HG03565 (cell line): ENCODE data around the gene EFNA2.
A peak's percentile ranks its signal among the peaks of the same experiment; 100 is the strongest.

Experiments used
- ATAC-seq: cut with Tn5 transposase; IDR thresholded peaks from one replicate; pipeline ENCODE4 v1.9.1; 2021; ENCODE audit warnings: mild to moderate bottlenecking, moderate library complexity; ENCODE audit not compliant: unreplicated experiment

Gene EFNA2

DNA sequence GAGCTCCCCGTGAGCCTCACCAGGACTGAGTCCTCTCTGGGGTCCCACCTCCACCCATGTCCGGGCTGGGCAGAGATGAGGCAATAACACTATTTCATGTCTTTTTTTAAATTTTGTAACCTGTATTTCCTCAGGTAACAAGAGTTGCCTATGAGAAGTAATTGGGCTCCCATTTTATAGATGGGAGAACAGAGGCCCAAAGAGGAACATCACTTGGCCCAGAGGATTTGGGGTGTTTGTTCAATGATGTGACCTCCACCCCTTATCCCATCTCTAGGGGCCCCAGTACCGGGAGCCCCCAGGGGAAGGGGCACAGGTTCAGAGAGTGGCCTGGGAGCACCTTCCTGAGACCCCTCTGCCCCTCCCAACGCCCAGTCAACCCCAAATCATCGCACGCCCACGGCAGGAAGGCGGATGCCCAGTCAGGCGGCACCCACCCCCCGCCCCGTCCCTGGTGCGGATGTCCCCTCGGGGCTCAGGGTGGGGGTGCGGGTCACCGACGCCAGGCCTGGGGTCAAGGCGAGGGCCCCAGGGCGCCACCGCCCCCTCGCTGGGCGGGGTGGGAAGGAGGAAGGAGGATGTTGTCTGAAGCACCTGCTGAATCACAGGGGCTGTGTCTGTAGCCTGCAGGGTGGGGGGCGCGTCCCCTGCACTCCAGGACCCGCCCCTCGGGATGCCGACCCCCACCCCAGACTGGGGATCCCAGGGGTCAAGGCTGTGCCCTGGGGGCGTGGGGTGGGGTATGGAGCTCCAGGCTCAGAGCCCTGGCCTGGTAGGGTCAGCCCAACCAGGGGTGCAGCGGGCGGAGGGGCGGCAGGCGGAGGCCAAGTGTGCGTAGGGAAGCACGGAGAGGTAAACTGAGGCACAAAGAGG lies 25.6 kb upstream of the EFNA2 start:
- peak; percentile 7 for ATAC-seq

DNA sequence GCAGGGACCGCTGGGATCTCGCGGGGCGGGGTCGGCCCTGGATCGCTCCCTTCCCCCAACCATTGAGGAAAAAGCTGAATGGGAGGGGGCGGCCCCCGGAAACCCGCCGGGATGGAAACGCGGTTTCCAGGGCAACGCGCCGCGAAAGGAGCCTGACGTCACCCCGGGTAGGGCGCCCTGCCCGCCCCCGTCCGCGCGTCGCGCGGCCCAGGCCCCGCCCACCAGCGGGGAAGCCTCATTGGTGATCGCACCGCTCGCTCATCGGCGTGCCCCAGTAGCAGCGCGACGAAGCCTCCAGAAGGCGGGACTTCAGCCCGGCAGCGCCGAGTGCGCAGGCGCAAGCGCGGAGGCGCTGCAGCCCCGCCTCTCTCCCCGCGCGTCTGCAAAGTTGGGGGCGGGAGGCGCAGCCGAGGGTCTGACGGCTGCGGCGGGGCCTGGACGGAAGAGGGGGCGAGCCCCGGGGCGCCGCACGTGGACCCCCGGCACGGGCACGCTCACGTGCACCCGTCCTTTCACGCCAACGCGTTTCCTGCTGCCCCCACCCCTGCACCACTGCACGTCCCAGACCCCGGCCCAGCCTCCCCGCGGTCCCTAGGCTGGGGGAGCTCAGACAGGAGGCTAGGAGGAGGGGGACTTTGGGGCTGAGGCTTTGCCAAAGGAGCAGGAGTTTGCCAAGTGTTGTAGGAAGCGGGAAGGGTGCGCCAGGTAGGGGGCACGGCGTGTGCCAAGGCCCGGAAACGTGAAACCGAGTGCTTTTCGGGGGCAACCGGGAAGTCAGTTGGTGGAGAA lies 24.7 kb upstream of the EFNA2 start:
- ATAC-seq: peak; percentile 42

DNA sequence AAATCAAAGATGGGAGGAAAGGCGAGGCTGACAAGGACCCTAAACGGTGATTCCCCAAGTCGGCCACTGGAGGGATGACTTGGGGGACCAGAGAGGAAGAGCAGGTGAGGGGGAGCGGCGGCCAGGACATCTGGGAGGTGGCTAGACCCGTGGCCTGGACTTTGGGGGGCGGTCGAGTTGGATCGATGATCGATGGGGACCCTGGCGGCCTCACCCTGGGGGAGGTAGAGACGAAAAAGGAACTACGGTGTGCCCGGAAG lies 24.2 kb upstream of the EFNA2 start:
- ATAC-seq: no peak

DNA sequence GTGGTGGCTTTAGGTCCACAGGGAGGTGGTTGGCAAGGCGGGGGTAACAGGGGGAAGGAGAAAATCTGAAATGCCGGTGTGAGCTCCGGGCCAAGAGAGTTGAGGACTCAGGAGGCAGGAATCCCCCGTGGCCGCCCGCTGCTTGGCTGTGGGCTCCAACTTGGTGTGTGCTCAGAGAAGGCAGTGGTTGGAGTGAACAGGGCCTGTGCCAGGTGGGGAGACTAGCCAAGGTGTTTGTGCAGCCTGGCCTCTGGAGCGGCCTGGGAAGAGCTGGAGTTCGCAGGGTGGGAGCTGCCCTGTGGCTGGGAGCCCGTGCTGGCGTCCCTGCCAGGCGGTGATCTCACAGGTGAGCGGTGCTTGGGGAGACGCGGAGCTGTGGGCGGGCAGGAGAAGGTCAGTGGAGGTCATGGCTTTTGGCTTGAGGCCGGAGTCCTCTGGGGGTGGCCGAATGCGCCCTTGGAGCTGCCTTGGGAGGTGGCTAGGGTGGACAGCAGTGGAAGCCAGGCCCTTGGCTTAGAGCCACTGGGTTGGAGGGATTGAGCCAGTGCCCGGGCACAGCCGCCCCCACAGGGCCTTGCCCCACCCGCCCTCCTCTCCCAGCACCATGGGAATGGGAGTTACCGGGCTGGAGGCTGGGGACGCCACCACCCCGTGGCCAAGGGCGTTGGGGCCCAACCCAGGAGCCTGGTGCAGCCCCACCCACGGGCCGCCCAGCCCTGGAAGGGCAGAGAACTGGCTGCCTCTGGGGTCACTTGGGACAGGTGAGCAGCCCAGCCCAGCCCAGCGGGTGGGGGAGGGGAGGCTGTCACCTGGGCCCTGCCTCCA lies 23.7 kb upstream of the EFNA2 start:
- ATAC-seq: no peak

DNA sequence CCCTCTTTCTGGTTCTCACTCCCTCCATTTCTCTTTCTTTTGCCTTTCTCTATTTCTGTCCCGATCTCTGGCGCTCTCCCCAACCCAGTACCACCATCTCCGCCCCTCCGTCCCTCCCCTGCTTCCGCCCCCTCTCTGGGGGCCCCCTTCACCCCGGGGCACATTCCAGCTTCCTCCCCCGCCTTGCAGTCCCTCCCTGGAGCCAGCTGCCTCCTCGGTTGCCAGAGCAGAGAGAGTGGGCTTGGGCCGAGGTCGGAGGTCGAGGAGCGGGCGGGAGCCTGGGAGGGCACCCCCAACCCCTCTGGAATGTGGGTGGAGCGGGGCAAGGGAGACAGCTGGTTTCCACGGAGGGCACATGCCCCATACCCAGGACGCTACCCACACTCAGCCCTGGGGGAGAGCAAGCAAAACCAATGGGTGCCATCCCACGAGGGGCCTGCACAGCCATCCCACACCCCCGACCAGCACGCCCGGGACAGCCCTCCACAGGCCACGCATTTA lies 23.0 kb upstream of the EFNA2 start:
- no peak for ATAC-seq

DNA sequence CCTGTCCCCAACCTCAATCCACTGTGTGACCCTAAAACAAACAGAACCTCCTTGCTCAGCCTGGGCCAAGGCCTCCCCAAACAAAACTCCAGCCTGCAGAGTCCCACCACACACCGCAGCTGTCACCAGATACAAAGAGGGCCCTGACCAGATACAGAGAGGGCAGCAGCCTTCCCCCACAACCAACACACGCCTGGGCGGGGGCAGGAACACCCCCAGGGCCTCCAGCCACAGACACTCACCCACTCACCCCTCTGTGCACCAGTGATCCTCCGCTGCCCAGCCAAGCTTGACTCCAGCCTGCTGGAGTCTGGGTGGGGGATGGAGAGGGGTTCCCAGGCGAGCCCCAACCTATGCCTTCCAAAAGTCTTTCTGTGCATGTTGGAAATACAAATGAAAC lies 22.5 kb upstream of the EFNA2 start:
- ATAC-seq: no peak

DNA sequence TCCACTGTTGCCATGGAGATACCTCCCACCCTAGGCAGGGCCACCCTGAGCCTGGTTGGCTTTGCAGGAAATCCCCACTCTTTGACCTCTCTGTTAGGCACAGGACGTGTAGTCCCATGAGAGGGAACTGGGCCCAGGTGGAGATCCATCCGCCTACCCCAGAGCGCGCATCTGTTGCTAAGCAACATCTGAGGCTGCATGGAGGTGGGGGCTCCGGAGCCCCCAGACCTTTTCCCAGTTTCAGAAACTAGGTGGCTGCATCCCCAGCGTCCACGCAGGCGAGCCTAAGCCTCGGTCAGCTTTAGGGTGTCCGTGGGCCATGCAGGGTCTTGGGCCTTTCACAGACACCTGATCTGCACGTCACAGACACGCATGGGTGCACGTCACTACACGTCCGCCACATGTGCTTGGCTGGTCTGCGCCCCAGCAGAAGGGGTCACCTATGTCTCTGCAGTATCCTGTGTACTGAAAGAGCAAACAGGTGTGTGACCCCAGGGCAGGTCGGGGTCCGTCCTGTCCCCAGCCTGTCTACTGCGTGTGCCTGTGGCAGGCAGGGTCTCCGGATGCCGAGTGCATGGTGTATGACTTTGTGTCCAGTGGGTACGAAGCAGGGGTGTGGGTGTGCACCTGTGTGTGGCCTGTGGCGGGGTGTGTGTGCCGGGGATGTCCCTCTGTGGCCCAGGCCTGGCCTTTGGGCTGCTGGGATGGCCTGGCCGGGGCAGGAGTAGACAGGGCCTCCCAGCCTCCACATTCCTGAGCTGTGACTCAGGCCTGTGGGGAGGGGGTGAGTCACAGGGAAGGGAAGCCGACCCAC lies 20.7 kb upstream of the EFNA2 start:
- no peak for ATAC-seq

DNA sequence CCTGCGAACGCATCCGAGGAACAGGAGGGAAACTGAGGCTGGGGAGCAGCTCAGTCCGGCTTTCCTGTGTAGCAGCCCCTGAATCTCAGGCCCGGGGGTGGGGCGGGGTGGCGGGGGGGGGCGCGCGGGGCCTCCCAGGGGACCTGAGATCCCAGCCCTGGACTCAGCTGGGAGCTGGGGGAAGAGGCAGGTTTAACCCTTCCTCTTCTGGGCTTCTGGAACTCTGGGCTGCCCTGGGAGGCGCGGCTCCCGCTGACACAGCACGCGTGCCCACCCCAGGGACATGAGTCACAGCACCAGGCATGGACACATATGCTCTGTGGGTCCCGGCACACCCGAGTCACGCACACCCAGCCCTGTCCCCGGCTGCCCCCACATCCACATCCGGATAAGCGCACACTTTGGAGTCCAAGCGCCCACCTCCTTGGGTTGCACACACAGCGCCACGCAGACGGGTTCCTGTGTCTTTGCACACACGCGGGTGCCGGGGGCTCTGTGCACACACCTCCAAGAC lies 20.0 kb upstream of the EFNA2 start:
- ATAC-seq: no peak

DNA sequence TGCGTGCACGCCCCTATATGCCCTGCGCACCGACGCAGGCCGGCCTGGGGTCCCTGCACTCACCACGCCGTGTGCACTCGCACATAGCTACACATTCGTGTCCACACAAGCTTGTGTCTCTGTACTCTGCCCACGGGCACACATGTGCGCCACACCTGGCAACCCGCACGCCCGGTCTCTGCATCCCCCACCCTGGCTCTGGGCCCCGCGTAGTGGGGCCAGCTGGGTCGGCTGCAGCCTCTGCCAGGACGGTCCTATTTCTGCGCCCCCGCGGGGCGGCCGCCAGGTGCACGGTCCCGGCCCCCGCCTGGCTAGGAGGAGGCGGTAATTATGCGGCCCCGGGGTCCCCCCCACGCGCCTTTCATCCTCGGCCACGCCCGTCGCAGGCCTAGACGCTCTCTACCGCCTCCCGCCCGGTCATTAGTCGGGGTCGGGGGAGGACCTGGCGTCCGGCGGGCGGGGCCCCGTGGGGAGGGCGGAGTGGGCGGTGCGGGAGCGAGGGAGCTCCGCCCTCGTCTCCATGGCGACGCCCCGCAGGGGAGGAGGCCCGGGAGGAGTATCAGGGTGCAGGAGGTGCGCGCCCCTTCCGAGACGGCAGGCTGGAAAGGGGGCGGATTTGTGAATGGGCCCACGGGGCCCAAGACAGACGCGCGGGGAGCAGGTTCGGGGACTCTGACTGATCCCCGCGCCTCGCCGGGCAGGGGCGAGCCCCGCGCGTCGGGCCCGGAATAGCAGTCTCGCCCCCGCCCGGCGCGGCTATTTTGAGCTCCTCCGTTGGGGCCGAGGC lies 19.4 kb upstream of the EFNA2 start:
- peak; percentile 26 for ATAC-seq

DNA sequence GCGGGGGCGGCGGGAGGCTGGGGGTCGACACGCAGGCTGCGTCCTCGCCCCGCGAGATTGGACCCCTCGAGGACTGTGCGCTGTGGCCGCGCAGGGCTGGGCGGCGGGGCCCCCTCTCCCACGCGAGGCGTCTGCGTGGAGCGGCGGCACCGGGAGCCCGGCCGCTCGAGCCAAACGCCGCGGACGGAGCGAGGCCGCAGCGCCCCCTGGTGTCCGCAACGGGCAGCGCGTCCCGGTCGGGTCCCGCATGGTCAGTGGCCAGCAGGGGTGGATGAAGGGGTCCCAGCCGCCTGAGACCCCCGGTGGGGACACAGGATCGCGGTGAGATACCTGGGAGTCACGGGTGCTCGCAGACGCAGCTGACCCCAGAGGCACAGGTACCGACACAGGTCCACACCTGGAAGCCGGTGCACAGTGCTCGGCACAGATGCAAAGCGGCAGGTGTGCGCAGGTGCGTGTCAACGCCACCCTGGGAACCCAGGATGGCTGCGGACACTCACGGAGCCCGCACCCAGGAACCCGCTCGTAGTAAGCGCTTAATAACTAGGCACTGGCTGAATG lies 18.7 kb upstream of the EFNA2 start:
- peak; percentile 10 for ATAC-seq

DNA sequence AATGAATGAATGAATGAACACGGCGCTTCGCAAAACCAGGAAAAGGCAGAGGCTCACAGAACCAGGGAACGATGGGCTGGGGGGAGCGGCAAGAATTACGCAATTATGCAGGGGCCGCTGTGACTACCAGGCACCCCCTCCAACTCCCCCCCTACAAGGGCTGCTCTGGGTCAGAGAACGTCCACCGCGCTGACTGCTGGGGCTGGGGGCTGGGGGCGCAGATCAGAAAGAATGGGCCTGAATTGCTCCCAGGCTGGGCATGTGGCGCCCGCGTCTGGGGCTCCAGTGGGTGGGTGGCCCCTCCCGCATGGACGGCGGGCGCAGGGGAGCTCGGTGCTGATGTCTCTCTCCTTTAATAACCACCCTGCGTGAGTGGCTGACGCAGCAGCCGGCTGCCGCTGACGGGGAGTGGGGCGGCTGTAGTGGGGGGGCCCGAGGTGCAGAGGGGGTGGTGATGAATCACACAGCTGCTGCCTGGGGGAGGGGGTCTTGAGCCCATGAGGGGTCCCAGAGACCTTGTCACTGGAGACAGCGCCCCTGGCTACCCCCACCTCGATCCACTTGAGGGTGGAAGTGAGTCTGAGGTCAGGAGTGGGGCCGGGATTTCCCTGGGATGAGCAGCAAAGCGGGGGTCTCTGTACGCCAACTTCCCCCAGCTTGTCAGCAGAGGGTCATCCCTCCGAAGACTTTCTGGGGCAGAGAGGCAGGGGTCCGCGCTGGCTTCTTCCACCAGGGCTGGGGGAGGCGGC lies 18.0 kb upstream of the EFNA2 start:
- no peak for ATAC-seq

DNA sequence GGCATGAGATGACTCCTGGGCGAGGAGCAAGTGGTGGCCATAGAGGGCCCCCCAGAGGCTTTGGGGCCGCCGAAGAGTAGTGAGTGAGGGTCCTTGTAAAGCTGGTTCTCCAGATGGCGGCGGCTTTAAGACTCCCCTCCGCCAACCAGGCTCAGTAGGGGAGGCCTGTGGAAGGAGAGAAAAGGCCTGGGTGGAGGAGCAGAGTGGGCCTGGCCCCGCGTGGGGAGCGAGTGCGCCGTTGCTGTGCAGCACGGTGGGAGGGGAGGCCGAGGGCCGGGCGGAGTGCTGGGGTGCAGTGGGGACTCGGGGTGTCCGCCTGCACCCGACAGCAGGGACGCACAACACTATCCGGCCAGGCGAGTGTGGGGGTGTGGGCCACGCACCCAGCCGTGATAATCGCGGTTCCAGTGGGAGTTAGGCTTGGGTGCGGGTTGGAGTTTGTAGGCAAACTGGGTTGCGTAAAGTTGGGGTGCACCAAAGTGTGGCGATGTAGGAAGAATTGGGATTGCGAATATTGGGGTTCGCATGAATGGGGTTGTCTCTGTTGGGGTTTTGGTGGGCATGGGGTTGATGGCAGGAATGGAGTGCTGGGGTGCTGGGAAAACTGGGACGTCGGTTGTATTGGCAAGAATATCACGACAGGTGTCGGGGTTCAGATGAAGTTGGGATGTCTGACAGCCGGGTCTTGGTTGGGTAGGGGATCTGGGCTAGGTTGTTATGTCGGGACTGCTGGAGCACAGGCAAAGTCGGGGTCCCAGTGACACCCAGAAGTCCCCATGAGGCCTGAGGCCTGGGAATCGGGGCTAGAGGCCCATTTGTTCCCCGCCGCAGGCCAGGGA lies 17.2 kb upstream of the EFNA2 start:
- no peak for ATAC-seq

DNA sequence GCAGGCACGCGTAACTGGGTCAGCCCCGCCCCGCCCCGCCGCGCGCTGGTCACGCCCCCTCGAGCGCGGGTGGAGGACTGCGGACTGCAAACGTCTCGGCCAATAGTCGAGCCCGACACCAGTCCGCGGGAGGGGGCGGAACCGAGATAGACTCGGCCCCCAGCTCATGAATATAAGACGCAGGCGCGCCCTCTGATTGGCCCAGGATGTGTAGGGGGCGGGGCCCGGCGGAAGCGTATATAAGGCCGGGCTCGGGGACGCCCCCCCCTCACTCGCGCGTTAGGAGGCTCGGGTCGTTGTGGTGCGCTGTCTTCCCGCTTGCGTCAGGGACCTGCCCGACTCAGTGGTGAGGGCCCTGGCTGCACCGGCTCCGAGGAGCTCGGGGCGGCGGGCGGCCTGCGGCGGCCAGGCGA lies 16.6 kb upstream of the EFNA2 start, which contains the start of gene CIRBP:
Gene CIRBP (plus strand): TSS at position 268 of the 413 bp plus-strand sequence. CDS start 1,602 bp downstream, outside the sequence.
- ATAC-seq: peak; percentile 30

DNA sequence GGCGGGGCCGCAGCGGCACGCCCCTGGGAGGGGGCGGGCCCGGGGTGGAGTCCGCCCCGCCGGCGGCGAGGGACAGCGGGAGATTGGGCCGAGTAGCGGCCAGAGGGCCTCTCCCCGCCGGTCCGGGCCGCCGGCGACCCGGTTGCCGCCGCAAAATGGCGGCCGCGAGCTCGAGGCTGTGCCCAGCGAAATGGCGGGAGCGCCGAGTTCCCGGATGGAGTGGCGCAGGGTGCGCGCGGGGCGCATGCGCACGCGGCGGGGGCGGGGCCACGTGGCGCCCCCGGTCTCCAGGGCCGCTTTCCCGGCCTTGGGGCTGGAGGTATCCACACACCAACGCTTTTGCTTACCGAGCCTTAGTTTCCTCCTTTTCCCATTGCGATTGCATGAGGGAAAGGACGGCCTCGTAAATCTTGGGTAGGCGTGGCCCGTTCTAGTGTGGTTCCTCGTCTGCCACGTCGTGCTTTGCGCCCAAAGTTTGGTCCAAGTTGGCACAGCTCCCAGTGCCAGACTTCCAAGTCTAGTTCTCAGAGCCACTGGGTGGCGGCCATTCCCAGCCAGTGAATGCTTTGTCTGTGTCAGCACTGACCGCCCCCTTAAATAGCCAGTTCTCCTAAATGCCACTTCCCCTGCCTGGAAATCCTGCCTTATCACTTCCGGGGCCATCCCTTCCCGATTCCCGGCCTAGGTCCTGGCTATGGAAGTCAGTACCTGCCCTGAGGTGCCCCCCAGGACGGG lies 16.0 kb upstream of the EFNA2 start:
- peak; percentile 14 for ATAC-seq

DNA sequence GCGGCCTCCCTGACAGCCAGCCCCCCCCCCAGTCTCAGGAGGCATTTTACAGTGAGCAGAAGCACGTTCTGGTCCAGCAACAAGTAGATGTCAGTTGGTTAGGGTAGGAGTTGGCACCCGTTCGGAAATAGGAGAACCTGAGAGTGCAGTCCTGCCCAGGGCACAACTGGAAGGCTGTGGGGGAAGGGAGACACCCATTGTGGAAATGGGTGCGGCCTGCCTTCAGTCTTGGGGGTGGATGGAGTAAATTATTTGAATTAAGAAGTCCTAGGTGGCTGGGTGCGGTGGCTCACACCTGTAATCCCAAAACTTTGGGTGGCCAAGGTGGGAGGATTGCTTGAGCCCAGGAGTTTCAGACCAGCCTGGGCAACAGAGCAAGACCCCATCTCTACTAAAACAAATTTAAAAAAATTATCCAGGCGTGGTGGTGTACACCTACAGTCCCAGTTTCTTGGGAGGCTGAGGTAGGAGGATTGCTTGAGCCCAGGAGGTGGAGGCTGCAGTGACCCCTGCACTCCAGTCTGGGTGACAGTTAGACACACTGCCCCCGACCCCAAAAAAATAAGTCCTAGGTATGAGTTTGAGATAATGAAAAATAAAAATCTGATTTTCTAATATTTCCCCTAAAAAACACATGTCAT lies 15.3 kb upstream of the EFNA2 start:
- ATAC-seq: no peak

DNA sequence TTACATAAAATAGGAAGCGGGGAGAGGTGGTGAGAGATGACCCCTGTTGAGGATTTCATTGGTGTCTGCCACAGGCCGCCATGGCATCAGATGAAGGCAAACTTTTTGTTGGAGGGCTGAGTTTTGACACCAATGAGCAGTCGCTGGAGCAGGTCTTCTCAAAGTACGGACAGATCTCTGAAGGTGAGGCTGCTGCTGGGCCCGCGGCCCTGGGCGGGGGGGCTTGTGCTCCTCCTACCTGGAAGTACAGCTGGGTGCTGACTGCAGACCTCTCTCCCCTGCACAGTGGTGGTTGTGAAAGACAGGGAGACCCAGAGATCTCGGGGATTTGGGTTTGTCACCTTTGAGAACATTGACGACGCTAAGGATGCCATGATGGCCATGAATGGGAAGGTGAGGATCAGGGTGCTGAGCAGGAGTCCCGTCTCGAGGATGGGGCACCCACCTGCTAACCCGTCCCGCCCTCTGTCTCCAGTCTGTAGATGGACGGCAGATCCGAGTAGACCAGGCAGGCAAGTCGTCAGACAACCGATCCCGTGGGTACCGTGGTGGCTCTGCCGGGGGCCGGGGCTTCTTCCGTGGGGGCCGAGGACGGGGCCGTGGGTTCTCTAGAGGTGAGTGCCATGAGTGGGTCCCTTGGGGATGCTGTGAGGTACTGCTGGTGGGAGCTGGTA lies 14.7 kb upstream of the EFNA2 start:
- ATAC-seq: no peak
